ENCODE measurements around the gene RTP3.

DNA sequence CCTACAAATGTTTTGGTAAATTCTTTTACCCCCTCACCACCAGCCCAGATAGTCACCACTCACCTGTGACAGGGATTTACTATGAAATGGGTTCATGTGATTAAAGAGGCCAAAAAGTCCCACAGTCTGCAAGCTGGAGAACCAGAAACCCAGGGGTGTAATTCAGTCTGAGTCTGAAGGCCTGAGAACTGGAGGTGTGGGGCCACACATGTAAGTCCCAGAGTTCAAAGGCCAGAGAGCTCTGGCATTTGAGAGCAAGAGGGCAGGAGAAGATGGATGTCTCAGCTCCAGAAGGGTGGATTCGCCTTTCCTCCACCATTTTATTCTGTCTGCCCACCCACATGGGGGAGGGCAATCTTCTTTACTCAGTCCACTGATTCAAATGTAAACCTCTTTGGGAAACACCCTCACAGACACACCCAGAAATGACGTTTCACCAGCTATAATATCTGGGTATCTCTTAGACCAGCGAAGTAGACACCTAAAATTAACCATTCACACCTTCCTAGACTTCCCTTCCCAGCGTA lies 11.9 kb downstream of the RTP3 start:
- TF ChIP-seq RFX5 (IDR thresholded peaks at IDR 0.05; ENCODE audit: borderline replicate concordance, low read depth, low read length) (no peak), CHD2 (IDR thresholded peaks at IDR 0.05; ENCODE audit: low read length) (no peak), CHD1 (IDR thresholded peaks at IDR 0.05; ENCODE audit: low read depth, low read length) (no peak), HDAC2 (IDR thresholded peaks at IDR 0.05; ENCODE audit: borderline replicate concordance in 1 of 2, low read depth in 2 of 2, low read length in 2 of 2) (no peak), CTCF (IDR thresholded peaks at IDR 0.05; ENCODE audit: control extremely low read depth in 1 of 3, insufficient read depth in 1 of 3, low read depth in 1 of 3, low read length in 3 of 3) (no peak), PHF8 (conservative IDR thresholded peaks at IDR 0.05; ENCODE audit: low read depth, low read length) (no peak), RXRA (IDR thresholded peaks at IDR 0.05; ENCODE audit: insufficient read depth, low read depth, low read length) (no peak), CREB1 (IDR thresholded peaks at IDR 0.05) (no peak), RAD21 (IDR thresholded peaks at IDR 0.05 in 1 of 2, conservative IDR thresholded peaks at IDR 0.05 in 1 of 2; ENCODE audit: low read depth in 2 of 2, low read length in 2 of 2) (no peak), EZH2 (IDR thresholded peaks at IDR 0.05; ENCODE audit: low read depth, low read length, severe bottlenecking) (no peak)
